CD4-positive, alpha-beta T cell treated with Interleukin-6 for 4 hours (primary cell): ENCODE results near the gene NUP62.
A peak's percentile ranks its signal among the peaks of the same experiment; 100 is the strongest.
"Not testable (repeated sequence)": the region's sequence is repeated elsewhere in the genome, so short reads cannot be mapped to it uniquely, and the experiment has no call there.

Experiments used
- DNase-seq: peaks from one replicate; pipeline ENCODE4 v3.0.0-alpha.2; 2020; ENCODE audit warnings: mixed read lengths

Gene NUP62

GRCh38 chr19:49951806-49952478, 22.6 kb upstream of the NUP62 start:
- no peak for DNase-seq

DNA sequence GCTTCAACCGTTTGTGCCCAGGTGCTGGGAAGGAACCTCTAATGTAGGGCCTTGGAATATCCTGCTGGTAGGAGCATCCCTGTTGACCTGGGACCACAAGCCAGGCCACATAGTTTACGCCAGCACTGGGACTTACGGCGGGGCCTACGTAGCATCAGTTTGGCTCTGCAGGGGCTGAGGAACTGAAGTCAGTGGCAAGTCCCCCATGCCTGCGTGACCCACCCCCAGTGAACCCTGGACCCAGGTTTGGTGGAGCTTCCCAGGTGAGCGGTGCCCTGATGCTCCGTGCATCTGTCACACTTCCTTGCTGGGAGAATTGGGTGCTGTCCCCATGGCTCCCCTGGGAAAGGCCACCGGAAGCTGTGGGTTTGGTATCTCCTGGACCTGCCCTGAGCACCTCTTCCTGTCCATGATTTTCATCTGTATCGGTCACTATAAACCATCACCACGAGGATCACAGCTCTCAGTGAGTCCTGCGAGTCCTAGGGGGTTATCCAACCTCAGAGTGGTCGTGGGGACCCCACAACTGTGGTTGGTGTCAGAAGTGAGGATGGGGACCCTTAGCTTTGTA, 21.7 kb upstream of the NUP62 start:
- DNase-seq, result no peak

- DNase-seq, result no peak
Measured at GRCh38 chr19:49950590-49950948, 21.3 kb upstream of the NUP62 start.

GRCh38 chr19:49949742-49950589, 20.7 kb upstream of the NUP62 start:
- no peak for DNase-seq

DNA sequence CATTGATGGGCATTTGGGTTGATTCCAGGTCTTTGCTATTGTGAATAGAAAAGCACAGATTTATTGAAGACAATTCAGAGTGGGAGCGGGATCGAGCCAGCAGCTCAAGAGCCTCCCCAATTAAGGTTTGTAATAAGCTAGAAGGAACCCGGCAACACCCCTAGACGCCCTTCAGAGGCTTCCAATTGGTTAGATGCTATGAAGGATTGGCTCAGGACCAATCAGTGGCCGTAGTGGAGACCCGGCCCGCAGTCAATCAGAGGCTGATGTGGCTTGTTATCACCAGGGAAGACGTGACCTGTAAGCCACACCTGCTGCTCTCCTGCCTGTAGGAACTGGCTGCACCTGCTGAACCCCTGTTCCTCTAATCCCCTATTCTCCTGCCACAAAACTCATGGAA, 17.1 kb upstream of the NUP62 start:
- DNase-seq, result no peak

- DNase-seq, result not testable (repeated sequence)
Measured at GRCh38 chr19:49944567-49944966, 15.3 kb upstream of the NUP62 start.

GRCh38 chr19:49940482-49940791, 11.1 kb upstream of the NUP62 start:
- DNase-seq, result no peak

DNA sequence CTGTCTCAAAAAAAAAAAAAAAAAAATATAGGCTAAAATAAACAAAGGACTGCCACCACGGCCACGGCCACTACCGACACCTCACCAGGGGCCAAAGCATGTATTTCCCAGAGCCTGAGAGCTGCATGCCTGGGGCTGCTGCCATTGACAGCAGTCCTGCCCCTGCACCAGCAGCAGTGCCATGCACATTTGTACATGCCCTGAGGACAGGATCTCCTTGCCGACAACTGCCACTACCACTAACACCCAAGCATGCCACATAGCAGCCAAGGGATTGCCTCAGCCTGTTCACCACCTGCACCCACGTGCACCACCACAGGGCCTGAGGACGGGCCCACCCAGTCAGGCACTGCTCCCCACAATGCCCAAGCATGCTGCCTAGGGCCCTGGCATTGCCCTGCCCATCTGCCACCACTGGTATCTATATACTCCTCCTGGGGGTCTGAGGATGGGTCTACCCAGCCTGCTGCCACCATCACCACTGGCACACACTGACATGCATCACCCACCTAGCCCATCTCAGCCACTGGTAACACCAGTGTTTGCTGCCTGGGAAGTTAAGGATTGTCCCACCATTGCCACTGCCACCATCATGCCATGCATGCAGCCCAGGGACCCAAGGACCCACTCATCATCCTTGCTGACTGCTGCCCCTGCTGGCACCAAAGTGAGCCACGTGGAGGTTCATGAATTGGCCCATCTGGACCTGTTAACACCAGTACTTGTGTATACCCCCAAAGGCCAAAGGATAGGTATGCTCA, 10.6 kb upstream of the NUP62 start:
- DNase-seq, result no peak

GRCh38 chr19:49938662-49939061, 9.4 kb upstream of the NUP62 start:
- no peak for DNase-seq

DNA sequence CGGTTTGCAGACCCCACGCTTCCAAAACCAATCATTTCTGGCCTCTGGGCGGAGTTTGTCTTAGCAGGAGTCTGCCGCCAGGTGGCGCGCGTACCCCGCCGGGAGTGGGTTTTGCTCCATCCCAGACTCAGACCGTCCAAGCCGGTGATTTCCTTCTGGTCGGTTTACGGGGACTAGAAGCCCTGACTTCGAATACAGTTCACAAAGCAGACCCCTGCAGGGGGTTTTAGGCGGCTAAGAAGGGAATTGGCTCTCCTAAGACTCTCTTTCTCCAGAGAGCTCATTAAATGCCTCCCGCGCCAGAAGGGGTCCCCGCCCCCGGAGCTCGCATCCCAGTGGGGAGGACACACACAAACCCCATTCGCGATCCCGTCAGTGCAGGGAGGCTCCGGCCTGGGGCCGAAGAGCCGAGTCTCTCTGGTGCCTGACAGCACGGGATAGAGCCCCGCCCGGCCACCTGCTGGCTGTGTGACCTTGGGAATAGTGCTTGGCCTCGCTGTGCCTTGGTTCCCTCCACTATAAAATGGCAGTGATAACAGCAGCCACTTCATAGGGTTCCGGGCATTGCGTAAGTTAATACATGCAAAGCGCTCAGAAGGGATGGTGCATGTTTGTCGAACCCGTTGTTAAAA, 8.6 kb upstream of the NUP62 start:
- DNase-seq, result peak; percentile 83

- DNase-seq, result no peak
Measured at GRCh38 chr19:49936549-49936948, 7.2 kb upstream of the NUP62 start.

DNA sequence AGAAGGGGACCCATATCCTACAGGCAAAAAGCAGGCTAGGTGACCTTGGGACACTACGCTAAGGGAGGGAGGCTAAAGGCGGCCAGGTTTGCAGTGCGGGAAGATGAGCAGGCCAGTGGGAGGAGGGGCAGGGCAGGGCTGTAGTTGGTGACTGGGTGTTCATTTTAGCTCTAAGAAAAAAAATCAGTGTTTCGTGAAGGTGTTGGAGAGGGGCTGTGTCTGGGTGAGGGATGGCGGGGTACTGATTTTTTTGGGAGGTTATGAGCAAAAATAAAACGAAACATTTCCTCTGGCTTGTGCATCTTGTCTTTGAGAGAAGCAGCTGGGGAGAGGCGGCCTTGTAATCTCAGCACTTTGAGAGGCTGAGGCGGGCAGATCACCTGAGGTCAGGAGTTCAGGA, 4.3 kb upstream of the NUP62 start:
- no peak for DNase-seq

- peak; percentile 63 for DNase-seq
Measured at GRCh38 chr19:49932731-49933131, 3.4 kb upstream of the NUP62 start.

DNA sequence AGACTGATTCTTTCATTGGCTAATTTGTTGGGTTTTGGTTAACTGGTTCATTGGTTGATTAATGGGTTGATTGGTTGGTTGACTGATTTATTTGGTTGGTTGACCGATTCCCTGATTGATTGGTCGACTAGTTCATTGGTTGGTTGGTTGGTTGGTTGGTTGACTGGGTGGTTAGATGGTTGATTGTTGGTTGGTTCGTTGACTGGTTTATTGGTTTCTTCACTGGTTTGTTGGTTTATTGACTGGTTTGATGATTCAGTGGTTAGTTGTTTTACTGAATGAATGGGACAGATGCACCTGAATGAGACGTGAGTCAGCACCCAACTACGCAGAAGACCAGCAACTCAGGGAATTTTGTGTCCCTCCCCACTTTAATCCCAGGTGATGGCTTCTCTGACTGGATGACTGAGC, 2.7 kb upstream of the NUP62 start:
- DNase-seq, result no peak

GRCh38 chr19:49931293-49932040, 2.2 kb upstream of the NUP62 start:
- DNase-seq, result no peak

- no peak for DNase-seq
Measured at GRCh38 chr19:49930483-49931011, 1.2 kb upstream of the NUP62 start.

DNA sequence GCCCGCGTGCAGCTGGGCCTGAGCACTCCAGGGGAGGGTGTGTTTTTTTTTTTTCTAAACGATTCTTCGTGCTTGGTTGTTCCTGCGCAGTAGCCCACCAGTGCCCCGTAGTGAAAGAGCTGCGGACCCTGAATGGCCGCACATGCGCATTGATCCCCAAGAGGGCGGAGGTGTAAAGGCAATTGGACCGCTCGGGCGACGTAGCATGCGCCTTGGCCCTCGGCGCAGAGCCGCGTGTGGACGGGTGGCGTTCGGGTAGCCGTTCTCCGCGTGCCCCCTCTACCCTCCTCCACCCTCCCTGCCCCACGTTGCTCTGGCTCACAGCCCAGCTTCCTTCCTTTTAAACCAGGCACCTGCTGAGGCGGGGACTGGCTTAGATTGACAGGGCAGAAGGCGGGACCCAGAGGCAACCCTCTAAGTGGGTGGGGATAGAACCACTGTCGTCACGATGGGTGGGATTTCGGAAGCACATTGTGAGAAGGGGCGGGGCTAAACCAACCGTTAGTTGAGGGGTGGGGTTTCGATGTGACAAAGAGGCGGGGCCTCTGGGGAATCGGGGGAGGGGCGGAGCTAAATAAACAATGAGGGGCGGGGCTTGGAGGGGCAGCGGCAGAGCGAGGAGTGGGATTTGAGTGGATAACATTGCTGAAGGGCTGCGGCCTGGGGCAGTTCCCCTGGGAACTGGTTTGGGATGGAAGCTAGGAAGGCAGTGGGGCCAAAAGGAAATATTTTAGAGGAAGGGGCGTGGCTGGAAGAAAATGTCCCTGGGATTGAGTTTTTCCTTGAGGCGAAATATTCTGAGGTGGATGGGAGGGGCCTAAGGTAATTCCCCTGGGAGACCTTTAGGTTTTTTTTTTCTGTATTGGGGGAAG, 543 bp upstream of the NUP62 start:
- DNase-seq, result peak; percentile 92

- DNase-seq, result no peak
Measured at GRCh38 chr19:49927526-49928264, 1.6 kb downstream of the NUP62 start.

DNA sequence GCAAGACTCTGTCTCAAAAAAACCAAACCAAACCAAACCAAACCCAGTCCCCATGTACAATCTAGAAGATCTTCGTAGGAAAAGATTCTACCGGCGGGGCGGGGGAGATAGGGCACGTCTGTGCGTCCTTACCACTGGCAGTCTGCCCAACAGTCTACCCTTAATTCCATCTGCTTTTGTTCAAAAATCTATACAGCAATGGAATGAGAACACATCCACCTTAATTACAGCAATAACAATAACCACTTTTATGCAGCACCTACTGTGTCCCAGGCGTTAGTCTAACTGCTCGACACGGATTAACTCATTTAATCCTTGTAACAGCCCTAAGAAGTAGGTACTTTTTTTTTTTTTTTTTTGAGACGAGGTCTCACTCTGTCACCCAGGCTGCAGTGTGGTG, 2.8 kb downstream of the NUP62 start:
- DNase-seq, result no peak

GRCh38 chr19:49925486-49925885, 3.8 kb downstream of the NUP62 start:
- no peak for DNase-seq
